Testis (tissue), 3 donors: ENCODE results near the gene BARHL2. TPM values are rescaled to one million over a fixed set of nuclear protein-coding genes. Genes with fewer than 3 reads are reported as not detected.

Experiments used
- DNase-seq: peaks from one replicate; pipeline ENCODE4 v3.0.0-alpha.2; 2019
- H3K27ac ChIP-seq, 2 donors: fragments of 200-600 bp; sonication (generic); one replicate each; pipeline ENCODE4 v1.5.1; 2019
- H3K27me3 ChIP-seq: fragments of 200-600 bp; sonication (generic); one replicate; pipeline ENCODE4 v1.5.1; 2019
- H3K36me3 ChIP-seq: fragments of 200-600 bp; sonication (generic); one replicate; pipeline ENCODE4 v1.5.1; 2017; ENCODE audit warnings: low read depth; ENCODE audit errors: missing control alignments
- H3K4me1 ChIP-seq: fragments of 200-600 bp; sonication (generic); one replicate; pipeline ENCODE4 v1.5.1; 2019
- H3K4me3 ChIP-seq, 2 donors: fragments of 200-600 bp; sonication (generic); one replicate each; pipeline ENCODE4 v1.5.1; 2017 to 2019
- H3K9me3 ChIP-seq: fragments of 200-600 bp; sonication (generic); one replicate; pipeline ENCODE4 v1.5.1; 2017
- CTCF ChIP-seq, 3 experiments: fragments of 450-650 bp in 2 of 3; fragments of 200-600 bp in 1 of 3; sonication (generic) in 1 of 3; IDR thresholded peaks; one replicate each; pipeline ENCODE4 v1.5.1; 2016 to 2019; ENCODE audit warnings: antibody characterized with exemption in 3 of 3, mild to moderate bottlenecking in 2 of 3, moderate library complexity in 1 of 3
- POLR2A ChIP-seq: fragments of 450-650 bp; IDR thresholded peaks from one replicate; pipeline ENCODE4 v1.6.1; 2017; ENCODE audit warnings: antibody characterized with exemption, mild to moderate bottlenecking, moderate library complexity
- WGBS, 2 donors: methylation state at CpG; one replicate each; pipeline ENCODE4 v1.1.5; 2018; 5-methylcytosine and 5-hydroxymethylcytosine counted together
- intact Hi-C: fragments of 100-400 bp; cut with DNase I; formaldehyde crosslinking; loops from one replicate; pipeline ENCODE4 v1.15.1; 2023; ENCODE audit warnings: low total_unique reads
- polyA plus RNA-seq: library from polyadenylated mRNA; stranded (reverse); fragments of 350-450 nt; fragmentation: Illumina TruSeq; extraction: RNeasy Lipid Tissue Mini Kit (QIAGEN cat#74804); gene quantifications from one replicate; pipeline ENCODE4 v1.2.3, GENCODE V29; 2014; ENCODE audit warnings: low read depth, low replicate concordance; ENCODE audit not compliant: insufficient read depth
- total RNA-seq, 2 donors: library from RNA; depleted of rRNA; stranded (reverse); fragments of >200 nt; gene quantifications; one replicate each; pipeline ENCODE4 v1.2.3, GENCODE V29; 2016

The BARHL2 gene
- total and polyA plus RNA-seq, 3 donors from 2014 or later = 3.5 to 6.3 (median 5.6) TPM

GRCh38 chr1:90761156-90761555 is 44.1 kb upstream of the BARHL2 start:
- no peak for DNase-seq
- TF ChIP-seq CTCF (IDR thresholded peaks at IDR 0.05) (no peak), POLR2A (no peak)
- 79 to 81% methylated on average over 5 to 7 of the region's 7 CpGs for WGBS, 2 donors
- Histone ChIP-seq H3K4me3 (no peak overlapping the region), H3K9me3 (no peaks in the 10 kb centered on the region), H3K4me1 (no peaks in the 10 kb centered on the region), H3K27me3 (no peaks in the 10 kb centered on the region), H3K36me3 (no peaks in the 10 kb centered on the region), H3K27ac (no peak overlapping the region)
- intact Hi-C loops = no loop called here

GRCh38 chr1:90753556-90753955 is 36.5 kb upstream of the BARHL2 start:
- 73 to 91% methylated on average over 1 of the region's 1 CpG for WGBS, 2 donors
- H3K9me3 ChIP-seq = no peaks in the 10 kb centered on the region
- TF ChIP-seq POLR2A (no peak), CTCF (IDR thresholded peaks at IDR 0.05) (no peak)

GRCh38 chr1:90748668-90749067 is 31.6 kb upstream of the BARHL2 start:
- intact Hi-C loops = no loop called here
- H3K9me3 ChIP-seq = no peaks in the 10 kb centered on the region
- H3K36me3 ChIP-seq = no peaks in the 10 kb centered on the region
- TF ChIP-seq CTCF (IDR thresholded peaks at IDR 0.05) (no peak), POLR2A (no peak)
- H3K27me3 ChIP-seq = no peaks in the 10 kb centered on the region
- H3K4me1 ChIP-seq = no peaks in the 10 kb centered on the region
- DNase-seq = no peak
- no peak overlapping the region for H3K4me3 ChIP-seq
- no peak overlapping the region for H3K27ac ChIP-seq

More at GRCh38 chr1:90753556-90753955, 36.5 kb upstream of the BARHL2 start:
- intact Hi-C loops = no loop called here
- no peak for DNase-seq
- H3K4me3 ChIP-seq = no peak overlapping the region
- H3K27ac ChIP-seq = no peak overlapping the region
- no peaks in the 10 kb centered on the region for H3K4me1 ChIP-seq
- H3K36me3 ChIP-seq = no peaks in the 10 kb centered on the region
- no peaks in the 10 kb centered on the region for H3K27me3 ChIP-seq

- Histone ChIP-seq H3K27me3 (no peaks in the 10 kb centered on the region), H3K4me3 (no peak overlapping the region), H3K4me1 (no peaks in the 10 kb centered on the region), H3K9me3 (no peaks in the 10 kb centered on the region), H3K27ac (no peak overlapping the region), H3K36me3 (no peaks in the 10 kb centered on the region)
- no peak for DNase-seq
- 100% methylated on average over 1 of the region's 1 CpG for WGBS, 2 donors
- TF ChIP-seq CTCF (IDR thresholded peaks at IDR 0.05) = no peak
- no peak for TF ChIP-seq POLR2A
- intact Hi-C loops = no loop called here
These were observed 29.8 kb upstream of the BARHL2 start for GRCh38 chr1:90746857-90747256.

- intact Hi-C loops = no loop called here
- no peaks in the 10 kb centered on the region for H3K4me1 ChIP-seq
- H3K36me3 ChIP-seq = no peaks in the 10 kb centered on the region
- H3K9me3 ChIP-seq = no peaks in the 10 kb centered on the region
- no peak for TF ChIP-seq POLR2A
- no peak for TF ChIP-seq CTCF (IDR thresholded peaks at IDR 0.05)
- H3K27me3 ChIP-seq = no peaks in the 10 kb centered on the region
- WGBS, 2 donors = 94 to 96% methylated on average over 2 of the region's 2 CpGs
- no peak overlapping the region for H3K4me3 ChIP-seq
- no peak overlapping the region for H3K27ac ChIP-seq
- no peak for DNase-seq
These were observed 28.9 kb upstream of the BARHL2 start for GRCh38 chr1:90745972-90746371.
